Measurements from ENCODE around the gene ANKRD53.

DNA sequence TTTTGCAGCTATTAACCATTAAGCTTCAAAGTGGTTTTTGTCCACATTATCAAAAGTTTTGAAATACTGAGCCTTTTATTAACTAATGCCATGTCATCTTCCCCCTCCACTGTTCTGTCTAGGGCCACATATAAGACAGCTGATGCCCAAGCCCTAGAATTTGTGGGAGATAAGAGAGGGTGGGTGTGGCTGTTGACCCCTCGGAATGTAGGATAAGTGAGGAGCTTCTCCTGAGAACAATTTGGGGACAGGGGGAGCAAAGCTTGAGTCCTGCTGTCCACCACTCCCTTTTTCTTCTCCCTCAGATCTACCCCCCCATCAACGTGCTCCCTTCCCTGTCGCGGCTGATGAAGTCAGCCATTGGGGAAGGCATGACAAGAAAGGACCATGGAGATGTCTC is 14.3 kb upstream of the ANKRD53 start:
- TF ChIP-seq, protein P1, sequence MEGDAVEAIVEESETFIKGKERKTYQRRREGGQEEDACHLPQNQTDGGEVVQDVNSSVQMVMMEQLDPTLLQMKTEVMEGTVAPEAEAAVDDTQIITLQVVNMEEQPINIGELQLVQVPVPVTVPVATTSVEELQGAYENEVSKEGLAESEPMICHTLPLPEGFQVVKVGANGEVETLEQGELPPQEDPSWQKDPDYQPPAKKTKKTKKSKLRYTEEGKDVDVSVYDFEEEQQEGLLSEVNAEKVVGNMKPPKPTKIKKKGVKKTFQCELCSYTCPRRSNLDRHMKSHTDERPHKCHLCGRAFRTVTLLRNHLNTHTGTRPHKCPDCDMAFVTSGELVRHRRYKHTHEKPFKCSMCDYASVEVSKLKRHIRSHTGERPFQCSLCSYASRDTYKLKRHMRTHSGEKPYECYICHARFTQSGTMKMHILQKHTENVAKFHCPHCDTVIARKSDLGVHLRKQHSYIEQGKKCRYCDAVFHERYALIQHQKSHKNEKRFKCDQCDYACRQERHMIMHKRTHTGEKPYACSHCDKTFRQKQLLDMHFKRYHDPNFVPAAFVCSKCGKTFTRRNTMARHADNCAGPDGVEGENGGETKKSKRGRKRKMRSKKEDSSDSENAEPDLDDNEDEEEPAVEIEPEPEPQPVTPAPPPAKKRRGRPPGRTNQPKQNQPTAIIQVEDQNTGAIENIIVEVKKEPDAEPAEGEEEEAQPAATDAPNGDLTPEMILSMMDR (IDR thresholded peaks at IDR 0.05) = no peak
- TF ChIP-seq POLR2A (IDR thresholded peaks at IDR 0.05) = no peak

Data from body of pancreas (tissue), 4 donors.